ENCODE data around the gene GABPB1.

The GABPB1 gene

DNA sequence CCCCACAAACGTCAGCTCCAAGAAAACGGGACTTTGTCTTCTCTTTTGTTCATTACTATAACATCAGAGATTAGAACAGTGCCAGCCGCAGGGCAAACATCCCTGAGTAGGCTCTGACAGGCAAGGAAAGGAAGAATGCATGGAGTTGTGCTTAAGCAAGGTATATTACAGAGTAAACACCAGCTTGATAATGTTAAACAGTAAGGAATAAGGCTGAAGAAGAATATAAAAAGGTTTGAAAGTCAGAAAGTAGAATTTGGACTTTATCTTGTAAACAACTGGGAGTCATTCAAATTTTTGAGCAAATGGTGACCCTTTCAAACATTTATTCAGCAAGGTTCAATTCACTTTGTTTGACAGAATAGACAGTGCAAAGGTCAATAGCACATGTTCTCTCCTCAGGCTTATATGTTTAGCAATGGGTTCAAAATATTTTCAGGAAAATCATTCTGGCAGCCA, 11.0 kb downstream of the GABPB1 start:
- no peak for DNase-seq

GRCh38 chr15:50341616-50342136, 13.3 kb downstream of the GABPB1 start:
- peak in 1 of 2 donors; percentile 62 for DNase-seq

- peak in 1 of 2 donors; percentile 84 for DNase-seq
Measured at GRCh38 chr15:50340416-50340815, 14.6 kb downstream of the GABPB1 start.

DNA sequence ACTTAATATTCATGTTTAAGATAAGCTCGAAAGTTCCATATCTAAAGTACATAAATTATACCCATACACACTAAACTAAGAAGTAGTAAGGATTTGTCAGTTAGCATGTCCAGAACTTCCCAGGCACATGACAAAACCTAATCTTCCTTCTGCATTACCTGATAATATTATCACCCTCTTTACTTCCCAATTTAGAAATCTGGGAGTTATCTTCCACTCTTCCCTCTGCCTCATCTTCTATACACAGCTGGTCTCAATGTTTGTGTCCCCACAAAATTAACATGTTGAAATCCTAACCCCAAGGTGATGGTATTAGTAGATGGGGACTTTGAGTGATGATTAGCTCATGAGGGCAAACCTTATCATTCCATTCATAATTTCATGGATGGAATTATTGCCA, 15.3 kb downstream of the GABPB1 start:
- DNase-seq, result no peak

- peak in 1 of 2 donors; percentile 16 for DNase-seq
Measured at GRCh38 chr15:50335251-50335650, 19.7 kb downstream of the GABPB1 start.

DNA sequence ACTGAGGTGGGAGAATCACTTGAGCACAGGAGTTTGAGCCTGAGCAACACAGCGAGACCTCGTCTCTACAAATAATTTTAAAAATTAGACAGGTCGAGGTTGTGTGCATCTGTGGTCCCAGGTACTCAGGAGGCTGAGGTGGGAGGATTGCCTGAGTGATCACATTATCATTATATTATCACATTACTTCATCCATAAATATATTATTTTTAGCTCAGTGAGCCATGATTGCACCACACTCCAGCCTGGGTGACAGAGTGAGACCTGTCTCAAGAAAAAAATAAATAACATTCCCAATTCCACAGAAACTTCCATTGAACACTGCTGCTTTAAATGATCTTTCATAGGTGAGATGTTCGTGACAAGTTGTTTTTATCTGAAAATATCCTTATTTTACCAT, 21.8 kb downstream of the GABPB1 start:
- no peak for DNase-seq

- no peak for DNase-seq
Measured at GRCh38 chr15:50330921-50331320, 24.1 kb downstream of the GABPB1 start.

- no peak for DNase-seq
Measured at GRCh38 chr15:50328116-50328515, 26.9 kb downstream of the GABPB1 start.

GRCh38 chr15:50321680-50322210, 33.3 kb downstream of the GABPB1 start:
- no peak for DNase-seq

- no peak for DNase-seq
Measured at GRCh38 chr15:50320504-50320903, 34.5 kb downstream of the GABPB1 start.

- no peak for DNase-seq
Measured at GRCh38 chr15:50318697-50319096, 36.3 kb downstream of the GABPB1 start.

DNA sequence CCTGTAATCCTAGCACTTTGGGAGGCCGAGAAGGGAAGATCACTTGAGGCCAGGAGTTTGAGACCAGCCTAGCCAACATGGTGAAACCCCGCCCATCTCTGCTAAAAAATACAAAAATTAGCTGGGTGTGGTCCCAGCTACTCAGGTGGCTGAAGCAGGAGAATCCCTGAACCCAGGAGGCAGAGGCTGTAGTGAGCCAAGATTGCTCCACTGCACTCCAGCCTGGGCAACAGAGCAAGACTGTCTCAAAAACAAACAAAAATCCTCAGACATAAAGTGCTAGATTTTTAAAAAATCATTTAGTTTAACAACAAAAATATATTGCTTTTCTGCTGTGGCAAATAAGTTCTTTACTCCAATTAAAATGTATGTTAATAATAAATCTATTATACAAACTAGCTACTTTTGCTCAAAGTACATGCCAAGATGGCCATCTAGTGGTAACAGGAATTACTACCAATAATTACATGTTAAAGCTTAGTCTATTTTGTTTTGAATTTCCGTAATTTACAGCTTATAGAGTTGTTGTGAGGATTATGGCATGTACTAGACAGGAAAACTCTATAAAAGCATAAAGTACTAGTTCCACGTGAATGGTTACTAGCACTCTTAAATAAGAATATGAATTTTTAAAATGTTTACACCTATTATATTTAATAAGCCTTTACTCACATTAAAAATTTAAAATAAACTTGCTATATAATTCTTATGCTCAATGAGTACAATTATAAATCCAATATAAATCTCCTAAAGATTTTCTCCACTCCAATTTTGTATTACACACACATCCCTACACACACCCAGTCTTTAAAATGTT, 39.0 kb downstream of the GABPB1 start:
- DNase-seq, result peak; percentile 26 to 66

- DNase-seq, result no peak
Measured at GRCh38 chr15:50312636-50313035, 42.4 kb downstream of the GABPB1 start.

GRCh38 chr15:50307799-50308198, 47.2 kb downstream of the GABPB1 start:
- no peak for DNase-seq

GRCh38 chr15:50304836-50305235, 50.2 kb downstream of the GABPB1 start:
- no peak for DNase-seq

- no peak for DNase-seq
Measured at GRCh38 chr15:50302581-50302980, 52.4 kb downstream of the GABPB1 start.

DNA sequence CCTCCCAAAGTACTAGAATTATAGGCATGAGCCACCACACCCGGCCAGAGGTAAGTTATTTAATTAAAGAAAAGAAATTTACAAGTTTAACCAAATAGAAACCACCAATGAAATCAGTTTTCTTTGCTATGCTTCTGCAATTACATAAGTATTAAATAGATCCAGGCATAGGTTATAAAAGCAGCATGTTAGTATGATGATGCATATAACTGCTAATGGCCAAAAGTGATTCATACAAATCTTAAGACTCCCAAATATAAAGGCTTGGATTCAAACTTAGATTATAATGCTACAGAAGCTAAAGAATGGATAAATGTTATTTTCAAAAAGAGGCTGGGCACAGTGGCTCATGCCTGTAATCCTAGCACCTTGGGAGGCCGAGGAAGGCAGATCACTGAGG, 56.7 kb downstream of the GABPB1 start:
- DNase-seq, result no peak

- DNase-seq, result no peak
Measured at GRCh38 chr15:50295966-50296365, 59.0 kb downstream of the GABPB1 start.

GRCh38 chr15:50289749-50290148, 65.2 kb downstream of the GABPB1 start:
- no peak for DNase-seq

- no peak for DNase-seq
Measured at GRCh38 chr15:50287324-50288116, 67.5 kb downstream of the GABPB1 start.

DNA sequence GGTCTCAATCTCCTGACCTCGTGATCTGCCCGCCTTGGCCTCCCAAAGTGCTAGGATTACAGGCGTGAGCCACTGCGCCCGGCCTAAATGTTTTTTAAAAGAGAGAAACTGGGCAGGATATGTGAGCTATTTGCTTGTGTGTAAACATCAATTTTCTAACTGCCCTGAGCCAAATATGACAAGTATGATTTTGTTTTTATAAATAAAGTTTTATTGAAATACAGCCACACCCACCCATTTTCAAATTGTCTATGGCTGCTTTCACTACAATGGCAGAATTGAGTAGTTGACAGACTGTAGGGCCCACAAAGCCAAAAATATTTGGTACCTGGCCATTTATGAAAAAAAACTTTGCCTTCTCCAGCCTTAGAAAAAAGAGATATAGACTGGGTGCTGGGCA, 73.6 kb downstream of the GABPB1 start:
- no peak for DNase-seq

DNA sequence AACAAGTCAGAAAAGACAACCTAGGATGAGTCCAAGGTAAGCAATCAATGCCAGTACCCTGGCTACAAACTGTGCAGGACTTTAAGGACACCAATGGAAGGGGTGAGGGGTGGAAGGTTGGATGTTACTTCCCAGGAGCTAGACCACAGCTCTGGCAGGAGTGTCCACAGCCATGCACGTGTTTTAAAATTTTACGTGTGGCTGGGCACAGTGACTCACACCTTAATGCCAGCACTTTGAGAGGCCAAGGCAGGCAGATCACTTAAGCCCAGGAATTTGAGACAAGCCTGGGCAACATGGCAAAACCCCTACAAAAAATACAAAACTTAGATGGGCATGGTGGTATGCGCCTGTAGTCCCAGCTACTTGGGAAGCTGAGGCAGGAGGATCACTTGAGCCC, 74.7 kb downstream of the GABPB1 start:
- DNase-seq, result no peak

DNA sequence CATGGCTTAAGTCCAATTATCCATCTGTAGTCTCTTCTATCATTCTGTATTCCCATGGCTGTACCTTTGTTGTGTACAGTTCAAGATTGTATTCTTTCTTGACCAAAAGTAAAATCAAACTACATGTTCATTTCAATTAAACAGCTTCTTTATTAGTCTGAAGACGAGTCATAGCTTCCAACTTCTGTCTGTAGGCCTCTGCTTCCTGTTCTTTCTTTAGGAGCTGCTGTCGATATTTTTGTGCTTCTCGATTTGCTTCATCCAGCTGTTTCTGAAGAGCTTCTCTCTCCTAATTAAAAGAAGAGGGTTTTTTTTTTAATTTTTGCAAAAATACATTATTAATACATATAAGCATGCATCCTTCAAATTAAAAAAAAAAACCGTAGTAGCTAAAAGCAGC, 76.5 kb downstream of the GABPB1 start:
- peak; percentile 45 to 47 for DNase-seq
